Measurements from ENCODE around the gene SUGP1.

DNA sequence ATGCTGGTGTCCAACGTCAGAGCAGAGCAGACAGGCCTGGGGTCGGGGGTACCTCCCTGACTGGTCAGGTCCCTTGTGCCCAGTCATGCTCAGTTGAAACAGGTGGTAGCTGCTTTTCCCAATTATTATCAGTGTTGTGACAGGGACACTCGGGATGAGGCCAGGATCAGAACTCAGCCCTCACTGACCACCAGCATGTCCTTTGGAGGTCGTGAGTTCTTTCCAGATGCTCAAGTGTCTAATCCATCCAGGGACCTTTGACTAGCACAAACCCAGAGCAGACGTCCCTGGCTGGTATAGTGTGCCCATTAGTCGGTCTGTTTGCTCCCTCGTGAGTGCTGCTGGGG is 22.7 kb upstream of the SUGP1 start:
- TF ChIP-seq, protein P1, sequence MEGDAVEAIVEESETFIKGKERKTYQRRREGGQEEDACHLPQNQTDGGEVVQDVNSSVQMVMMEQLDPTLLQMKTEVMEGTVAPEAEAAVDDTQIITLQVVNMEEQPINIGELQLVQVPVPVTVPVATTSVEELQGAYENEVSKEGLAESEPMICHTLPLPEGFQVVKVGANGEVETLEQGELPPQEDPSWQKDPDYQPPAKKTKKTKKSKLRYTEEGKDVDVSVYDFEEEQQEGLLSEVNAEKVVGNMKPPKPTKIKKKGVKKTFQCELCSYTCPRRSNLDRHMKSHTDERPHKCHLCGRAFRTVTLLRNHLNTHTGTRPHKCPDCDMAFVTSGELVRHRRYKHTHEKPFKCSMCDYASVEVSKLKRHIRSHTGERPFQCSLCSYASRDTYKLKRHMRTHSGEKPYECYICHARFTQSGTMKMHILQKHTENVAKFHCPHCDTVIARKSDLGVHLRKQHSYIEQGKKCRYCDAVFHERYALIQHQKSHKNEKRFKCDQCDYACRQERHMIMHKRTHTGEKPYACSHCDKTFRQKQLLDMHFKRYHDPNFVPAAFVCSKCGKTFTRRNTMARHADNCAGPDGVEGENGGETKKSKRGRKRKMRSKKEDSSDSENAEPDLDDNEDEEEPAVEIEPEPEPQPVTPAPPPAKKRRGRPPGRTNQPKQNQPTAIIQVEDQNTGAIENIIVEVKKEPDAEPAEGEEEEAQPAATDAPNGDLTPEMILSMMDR (IDR thresholded peaks at IDR 0.05; ENCODE audit: poor library complexity): no peak
- no peak for TF ChIP-seq EZH2 (IDR thresholded peaks at IDR 0.05; ENCODE audit: borderline replicate concordance)
- no peak for TF ChIP-seq EZH2phosphoT487 (IDR thresholded peaks at IDR 0.05; ENCODE audit: low read depth, severe bottlenecking, unreplicated experiment)
